Osteocyte (in vitro differentiated cells): ENCODE data around the gene THEMIS. TPM values are rescaled to one million over a fixed set of nuclear protein-coding genes. Genes with fewer than 3 reads are reported as not detected.

ENCODE experiments used
- DNase-seq: peaks from one replicate; pipeline ENCODE4 v3.0.0; 2021; ENCODE audit warnings: mixed read lengths; ENCODE audit not compliant: unreplicated experiment; ENCODE audit errors: extremely low spot score
- H3K27ac Mint-ChIP-seq: one replicate; pipeline ENCODE4 v1.8.0; 2021; ENCODE audit warnings: mild to moderate bottlenecking, mixed read lengths; ENCODE audit not compliant: unreplicated experiment
- H3K27me3 Mint-ChIP-seq: one replicate; pipeline ENCODE4 v1.8.0; 2021; ENCODE audit warnings: mixed read lengths; ENCODE audit not compliant: unreplicated experiment
- H3K36me3 Mint-ChIP-seq: one replicate; pipeline ENCODE4 v1.8.0; 2021; ENCODE audit warnings: mixed read lengths; ENCODE audit not compliant: unreplicated experiment
- H3K4me1 Mint-ChIP-seq: one replicate; pipeline ENCODE4 v1.8.0; 2021; ENCODE audit warnings: mixed read lengths; ENCODE audit not compliant: unreplicated experiment
- H3K4me3 Mint-ChIP-seq: one replicate; pipeline ENCODE4 v1.8.0; 2021; ENCODE audit warnings: mild to moderate bottlenecking, moderate library complexity, mixed read lengths; ENCODE audit not compliant: unreplicated experiment
- H3K9me3 Mint-ChIP-seq: one replicate; pipeline ENCODE4 v1.8.0; 2021; ENCODE audit warnings: mixed read lengths; ENCODE audit not compliant: unreplicated experiment
- CTCF ChIP-seq: fragments of 200-600 bp; sonication (generic); IDR thresholded peaks from 2 replicates; pipeline ENCODE4 v1.5.0; 2021; ENCODE audit warnings: antibody characterized with exemption, mild to moderate bottlenecking, moderate library complexity
- total RNA-seq: library from RNA; stranded (reverse); gene quantifications from 2 replicates; pipeline ENCODE4 v1.2.1, GENCODE V29; 2021

The THEMIS gene
- total RNA-seq, 1 donor from 2014 or later, result not detected

- peaks cover 11% of the 10 kb centered on the region for H3K4me1 Mint-ChIP-seq
- H3K9me3 Mint-ChIP-seq, result no peaks in the 10 kb centered on the region
- H3K27me3 Mint-ChIP-seq, result peaks cover 11% of the 10 kb centered on the region
- H3K27ac Mint-ChIP-seq, result peak overlapping the region; percentile 28
- H3K36me3 Mint-ChIP-seq, result no peaks in the 10 kb centered on the region
- no peak for TF ChIP-seq CTCF
- H3K4me3 Mint-ChIP-seq, result no peak overlapping the region
- no peak for DNase-seq
Observed at GRCh38 chr6:127737768-127738167, 163.1 kb downstream of the THEMIS start.

- H3K4me3 Mint-ChIP-seq, result no peak overlapping the region
- H3K9me3 Mint-ChIP-seq, result no peaks in the 10 kb centered on the region
- peaks cover 13% of the 10 kb centered on the region for H3K27me3 Mint-ChIP-seq
- H3K27ac Mint-ChIP-seq, result peak overlapping the region; percentile 28
- peak; percentile 82 for TF ChIP-seq CTCF
- peaks cover 11% of the 10 kb centered on the region for H3K4me1 Mint-ChIP-seq
- no peak for DNase-seq
- no peaks in the 10 kb centered on the region for H3K36me3 Mint-ChIP-seq
Observed at GRCh38 chr6:127737009-127737486, 163.8 kb downstream of the THEMIS start.

- H3K4me3 Mint-ChIP-seq, result no peak overlapping the region
- no peak overlapping the region for H3K27ac Mint-ChIP-seq
- no peak for TF ChIP-seq CTCF
- no peaks in the 10 kb centered on the region for H3K9me3 Mint-ChIP-seq
- DNase-seq, result no peak
- H3K36me3 Mint-ChIP-seq, result no peaks in the 10 kb centered on the region
- H3K27me3 Mint-ChIP-seq, result peaks cover 39% of the 10 kb centered on the region
- H3K4me1 Mint-ChIP-seq, result peaks cover 11% of the 10 kb centered on the region
Observed at GRCh38 chr6:127732927-127733326, 167.9 kb downstream of the THEMIS start.

- H3K4me1 Mint-ChIP-seq, result peaks cover 6% of the 10 kb centered on the region
- no peaks in the 10 kb centered on the region for H3K36me3 Mint-ChIP-seq
- no peak for DNase-seq
- no peak overlapping the region for H3K4me3 Mint-ChIP-seq
- no peak for TF ChIP-seq CTCF
- no peak overlapping the region for H3K27ac Mint-ChIP-seq
- no peaks in the 10 kb centered on the region for H3K9me3 Mint-ChIP-seq
- H3K27me3 Mint-ChIP-seq, result peaks cover 67% of the 10 kb centered on the region
Observed at GRCh38 chr6:127727260-127727953, 173.5 kb downstream of the THEMIS start.

- no peaks in the 10 kb centered on the region for H3K9me3 Mint-ChIP-seq
- no peak overlapping the region for H3K4me3 Mint-ChIP-seq
- no peak for TF ChIP-seq CTCF
- no peak for DNase-seq
- H3K27me3 Mint-ChIP-seq, result peaks cover 72% of the 10 kb centered on the region
- H3K36me3 Mint-ChIP-seq, result no peaks in the 10 kb centered on the region
- H3K27ac Mint-ChIP-seq, result no peak overlapping the region
- H3K4me1 Mint-ChIP-seq, result peaks cover 6% of the 10 kb centered on the region
Observed at GRCh38 chr6:127725821-127726220, 175.0 kb downstream of the THEMIS start.
